Measurements from ENCODE around the gene C20orf202. TPM values are rescaled to one million over a fixed set of nuclear protein-coding genes. Genes with fewer than 3 reads are reported as not detected.

C20orf202 gene
- total and polyA plus RNA-seq, 2 experiments from 2014 or later, result not detected

DNA sequence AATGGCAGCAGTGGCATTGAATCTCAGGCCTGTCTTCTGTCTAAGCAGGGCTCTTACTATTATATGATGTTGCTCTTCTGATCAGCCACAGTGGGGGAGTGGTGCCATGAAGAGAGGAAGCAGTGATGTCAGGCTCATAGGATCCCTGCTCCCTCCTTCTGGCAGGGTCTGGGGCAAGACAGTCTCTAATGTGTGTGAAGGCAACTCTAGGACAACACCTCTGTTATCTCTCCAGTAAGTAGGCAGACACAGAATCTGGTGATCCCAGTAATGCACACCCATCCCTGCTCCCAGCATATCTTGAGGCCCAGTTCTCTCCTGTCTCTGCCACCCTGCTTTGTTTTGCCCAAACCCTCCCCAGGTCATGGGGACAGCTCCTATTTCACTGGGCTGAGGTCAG, 8.8 kb downstream of the C20orf202 start:
- Histone ChIP-seq H3K27ac (ENCODE audit: low read depth) (no peak overlapping the region), H3F3A (replicated peaks; ENCODE audit: low read depth) (no peaks in the 10 kb centered on the region), H2AFZ (0 out of 2 replicates have a peak overlapping the region, but pooled peaks have one; percentile 77), H3K36me3 (ENCODE audit: insufficient read depth) (no peaks in the 10 kb centered on the region), H4K20me1 (replicated peaks; ENCODE audit: insufficient read depth) (no peaks in the 10 kb centered on the region; the same call in 1 of the 2 replicates), H3K4me2 (no peak overlapping the region), H3K79me2 (replicated peaks; ENCODE audit: insufficient read depth) (no peaks in the 10 kb centered on the region), H3K9me2 (ENCODE audit: insufficient read depth) (no peaks in the 10 kb centered on the region), H3K4me3 (no peak overlapping the region), H3K4me1 (ENCODE audit: insufficient read depth) (peaks cover 16% of the 10 kb centered on the region), H3K27me3 (ENCODE audit: insufficient read depth) (no peaks in the 10 kb centered on the region)
- Mint-ChIP-seq H3K9me3 (peaks cover 9% of the 10 kb centered on the region; the same call in 2 of the 3 replicates), H3K4me1 (peaks cover 24% of the 10 kb centered on the region), H3K36me3 (ENCODE audit: low read depth) (no peaks in the 10 kb centered on the region; the same call in 2 of the 3 replicates), H3K27me3 (ENCODE audit: insufficient read depth, low read depth, poor library complexity) (no peaks in the 10 kb centered on the region), H3K27ac (no peak overlapping the region; the same call in 1 of the 2 replicates), H3K4me3 (no peak overlapping the region)
- DNase-seq (ENCODE audit: low spot score) (no peak), ATAC-seq (no peak)
- TF ChIP-seq, protein P1, sequence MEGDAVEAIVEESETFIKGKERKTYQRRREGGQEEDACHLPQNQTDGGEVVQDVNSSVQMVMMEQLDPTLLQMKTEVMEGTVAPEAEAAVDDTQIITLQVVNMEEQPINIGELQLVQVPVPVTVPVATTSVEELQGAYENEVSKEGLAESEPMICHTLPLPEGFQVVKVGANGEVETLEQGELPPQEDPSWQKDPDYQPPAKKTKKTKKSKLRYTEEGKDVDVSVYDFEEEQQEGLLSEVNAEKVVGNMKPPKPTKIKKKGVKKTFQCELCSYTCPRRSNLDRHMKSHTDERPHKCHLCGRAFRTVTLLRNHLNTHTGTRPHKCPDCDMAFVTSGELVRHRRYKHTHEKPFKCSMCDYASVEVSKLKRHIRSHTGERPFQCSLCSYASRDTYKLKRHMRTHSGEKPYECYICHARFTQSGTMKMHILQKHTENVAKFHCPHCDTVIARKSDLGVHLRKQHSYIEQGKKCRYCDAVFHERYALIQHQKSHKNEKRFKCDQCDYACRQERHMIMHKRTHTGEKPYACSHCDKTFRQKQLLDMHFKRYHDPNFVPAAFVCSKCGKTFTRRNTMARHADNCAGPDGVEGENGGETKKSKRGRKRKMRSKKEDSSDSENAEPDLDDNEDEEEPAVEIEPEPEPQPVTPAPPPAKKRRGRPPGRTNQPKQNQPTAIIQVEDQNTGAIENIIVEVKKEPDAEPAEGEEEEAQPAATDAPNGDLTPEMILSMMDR (conservative IDR thresholded peaks at IDR 0.05; ENCODE audit: low read depth in 2 of 2), result no peak
- TF ChIP-seq STAT1 (IDR thresholded peaks at IDR 0.05; ENCODE audit: unreplicated experiment), result no peak
- TF ChIP-seq EZH2phosphoT487 (IDR thresholded peaks at IDR 0.05; ENCODE audit: unreplicated experiment), result no peak
- TF ChIP-seq, protein P2, sequence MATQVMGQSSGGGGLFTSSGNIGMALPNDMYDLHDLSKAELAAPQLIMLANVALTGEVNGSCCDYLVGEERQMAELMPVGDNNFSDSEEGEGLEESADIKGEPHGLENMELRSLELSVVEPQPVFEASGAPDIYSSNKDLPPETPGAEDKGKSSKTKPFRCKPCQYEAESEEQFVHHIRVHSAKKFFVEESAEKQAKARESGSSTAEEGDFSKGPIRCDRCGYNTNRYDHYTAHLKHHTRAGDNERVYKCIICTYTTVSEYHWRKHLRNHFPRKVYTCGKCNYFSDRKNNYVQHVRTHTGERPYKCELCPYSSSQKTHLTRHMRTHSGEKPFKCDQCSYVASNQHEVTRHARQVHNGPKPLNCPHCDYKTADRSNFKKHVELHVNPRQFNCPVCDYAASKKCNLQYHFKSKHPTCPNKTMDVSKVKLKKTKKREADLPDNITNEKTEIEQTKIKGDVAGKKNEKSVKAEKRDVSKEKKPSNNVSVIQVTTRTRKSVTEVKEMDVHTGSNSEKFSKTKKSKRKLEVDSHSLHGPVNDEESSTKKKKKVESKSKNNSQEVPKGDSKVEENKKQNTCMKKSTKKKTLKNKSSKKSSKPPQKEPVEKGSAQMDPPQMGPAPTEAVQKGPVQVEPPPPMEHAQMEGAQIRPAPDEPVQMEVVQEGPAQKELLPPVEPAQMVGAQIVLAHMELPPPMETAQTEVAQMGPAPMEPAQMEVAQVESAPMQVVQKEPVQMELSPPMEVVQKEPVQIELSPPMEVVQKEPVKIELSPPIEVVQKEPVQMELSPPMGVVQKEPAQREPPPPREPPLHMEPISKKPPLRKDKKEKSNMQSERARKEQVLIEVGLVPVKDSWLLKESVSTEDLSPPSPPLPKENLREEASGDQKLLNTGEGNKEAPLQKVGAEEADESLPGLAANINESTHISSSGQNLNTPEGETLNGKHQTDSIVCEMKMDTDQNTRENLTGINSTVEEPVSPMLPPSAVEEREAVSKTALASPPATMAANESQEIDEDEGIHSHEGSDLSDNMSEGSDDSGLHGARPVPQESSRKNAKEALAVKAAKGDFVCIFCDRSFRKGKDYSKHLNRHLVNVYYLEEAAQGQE (IDR thresholded peaks at IDR 0.05; ENCODE audit: unreplicated experiment), result no peak
- TF ChIP-seq, protein P3, sequence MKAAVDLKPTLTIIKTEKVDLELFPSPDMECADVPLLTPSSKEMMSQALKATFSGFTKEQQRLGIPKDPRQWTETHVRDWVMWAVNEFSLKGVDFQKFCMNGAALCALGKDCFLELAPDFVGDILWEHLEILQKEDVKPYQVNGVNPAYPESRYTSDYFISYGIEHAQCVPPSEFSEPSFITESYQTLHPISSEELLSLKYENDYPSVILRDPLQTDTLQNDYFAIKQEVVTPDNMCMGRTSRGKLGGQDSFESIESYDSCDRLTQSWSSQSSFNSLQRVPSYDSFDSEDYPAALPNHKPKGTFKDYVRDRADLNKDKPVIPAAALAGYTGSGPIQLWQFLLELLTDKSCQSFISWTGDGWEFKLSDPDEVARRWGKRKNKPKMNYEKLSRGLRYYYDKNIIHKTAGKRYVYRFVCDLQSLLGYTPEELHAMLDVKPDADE (IDR thresholded peaks at IDR 0.05), result no peak
- TF ChIP-seq JUNB (IDR thresholded peaks at IDR 0.05; ENCODE audit: unreplicated experiment), result no peak

DNA sequence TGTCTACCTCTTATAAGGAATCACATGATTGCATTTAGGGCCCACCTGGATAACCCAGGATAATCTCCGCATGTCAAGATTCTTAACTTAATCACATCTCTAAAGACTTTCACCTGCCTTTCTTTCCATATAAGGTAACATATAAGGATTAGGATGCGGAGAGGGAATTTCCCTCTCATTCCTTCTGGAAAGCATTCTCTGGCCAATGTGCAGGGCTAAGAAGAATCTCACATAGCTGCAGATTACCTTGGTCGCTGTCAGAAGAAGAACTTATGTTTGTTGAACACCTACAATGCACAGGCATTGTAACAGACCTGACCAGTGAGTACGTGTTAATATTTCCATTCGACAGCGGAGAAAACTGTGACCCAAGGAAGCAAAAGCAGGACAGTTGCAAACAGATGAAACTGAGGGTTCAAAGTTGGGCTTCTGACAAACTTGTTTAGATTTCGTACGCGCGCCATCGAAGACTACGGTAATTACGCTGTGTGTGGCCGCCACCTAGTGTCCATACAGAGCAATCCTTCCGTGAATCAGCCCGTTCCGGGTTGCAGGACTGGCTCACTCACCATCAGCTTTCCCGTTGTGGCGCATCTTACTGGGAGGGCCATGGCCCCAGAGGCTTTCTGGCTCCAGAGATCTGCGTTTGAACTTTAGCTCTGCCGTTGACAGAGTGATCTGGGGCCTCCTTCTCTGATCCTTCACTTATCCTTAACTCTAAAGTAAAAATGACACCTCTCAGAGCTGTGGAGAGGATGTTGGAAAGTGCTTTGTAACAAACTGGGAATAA, 9.5 kb downstream of the C20orf202 start:
- ATAC-seq, result peak; percentile 96
- Histone ChIP-seq H3K4me2 (peak overlapping the region; percentile 53; the same call in 1 of the 2 replicates), H3K9me2 (ENCODE audit: insufficient read depth) (no peaks in the 10 kb centered on the region), H3K4me1 (ENCODE audit: insufficient read depth) (peaks cover 16% of the 10 kb centered on the region), H3K36me3 (ENCODE audit: insufficient read depth) (no peaks in the 10 kb centered on the region), H4K20me1 (replicated peaks; ENCODE audit: insufficient read depth) (no peaks in the 10 kb centered on the region; the same call in 1 of the 2 replicates), H3K27me3 (ENCODE audit: insufficient read depth) (no peaks in the 10 kb centered on the region), H3K27ac (ENCODE audit: low read depth) (no peak overlapping the region), H2AFZ (peak overlapping the region; percentile 84), H3K79me2 (replicated peaks; ENCODE audit: insufficient read depth) (no peaks in the 10 kb centered on the region), H3K4me3 (no peak overlapping the region; the same call in 1 of the 2 replicates), H3F3A (replicated peaks; ENCODE audit: low read depth) (no peaks in the 10 kb centered on the region)
- Mint-ChIP-seq H3K9me3 (peaks cover 16% of the 10 kb centered on the region; the same call in 2 of the 3 replicates), H3K4me3 (no peak overlapping the region; the same call in 2 of the 3 replicates), H3K27ac (no peak overlapping the region), H3K36me3 (ENCODE audit: low read depth) (no peaks in the 10 kb centered on the region; the same call in 2 of the 3 replicates), H3K27me3 (ENCODE audit: insufficient read depth, low read depth, poor library complexity) (no peaks in the 10 kb centered on the region), H3K4me1 (peaks cover 24% of the 10 kb centered on the region)
- DNase-seq (ENCODE audit: low spot score), result peak; percentile 95
- TF ChIP-seq CREB1 (CRISPR knock-in tag; IDR thresholded peaks at IDR 0.05; ENCODE audit: low read depth), result no peak
- TF ChIP-seq, protein P1 (conservative IDR thresholded peaks at IDR 0.05; ENCODE audit: low read depth in 2 of 2), result peak; percentile 74 to 94
- TF ChIP-seq JUNB (IDR thresholded peaks at IDR 0.05; ENCODE audit: unreplicated experiment), result no peak
- no peak for TF ChIP-seq POLR2AphosphoS5 (IDR thresholded peaks at IDR 0.05; ENCODE audit: low read depth)
- no peak for TF ChIP-seq NANOG (IDR thresholded peaks at IDR 0.05; ENCODE audit: borderline replicate concordance)
